ENCODE data around the gene SCPEP1.
"Not testable (repeated sequence)": the region's sequence is repeated elsewhere in the genome, so short reads cannot be mapped to it uniquely, and the experiment has no call there.

Gene SCPEP1

DNA sequence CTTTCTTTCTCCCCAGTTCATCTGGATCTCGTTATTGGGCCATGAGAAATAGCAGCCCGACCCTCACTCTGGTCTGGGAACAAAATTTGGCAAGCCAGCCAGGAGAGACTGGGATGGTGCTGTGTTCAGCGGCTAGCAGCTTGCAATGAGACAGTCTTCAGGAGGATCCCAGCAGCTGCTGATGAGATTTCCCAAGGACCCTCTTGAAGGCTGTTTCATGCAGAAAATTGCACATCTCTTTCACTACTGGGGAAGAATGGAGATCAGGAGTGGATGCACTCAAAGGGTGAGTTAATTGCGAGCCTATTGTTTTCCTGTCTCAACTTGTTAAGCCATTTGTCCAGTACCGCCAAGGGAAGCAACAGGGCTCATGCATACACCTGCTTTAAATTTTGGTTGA lies 11.6 kb upstream of the SCPEP1 start:
- no peak for DNase-seq

- no peak for DNase-seq
Measured at GRCh38 chr17:56970974-56971373, 7.0 kb upstream of the SCPEP1 start.

- DNase-seq = no peak
Measured at GRCh38 chr17:56972111-56972730, 5.7 kb upstream of the SCPEP1 start.

- no peak for DNase-seq
Measured at GRCh38 chr17:56973520-56973919, 4.4 kb upstream of the SCPEP1 start.

GRCh38 chr17:56974055-56974454 lies 3.9 kb upstream of the SCPEP1 start:
- DNase-seq = no peak

- no peak for DNase-seq
Measured at GRCh38 chr17:56975656-56976055, 2.3 kb upstream of the SCPEP1 start.

DNA sequence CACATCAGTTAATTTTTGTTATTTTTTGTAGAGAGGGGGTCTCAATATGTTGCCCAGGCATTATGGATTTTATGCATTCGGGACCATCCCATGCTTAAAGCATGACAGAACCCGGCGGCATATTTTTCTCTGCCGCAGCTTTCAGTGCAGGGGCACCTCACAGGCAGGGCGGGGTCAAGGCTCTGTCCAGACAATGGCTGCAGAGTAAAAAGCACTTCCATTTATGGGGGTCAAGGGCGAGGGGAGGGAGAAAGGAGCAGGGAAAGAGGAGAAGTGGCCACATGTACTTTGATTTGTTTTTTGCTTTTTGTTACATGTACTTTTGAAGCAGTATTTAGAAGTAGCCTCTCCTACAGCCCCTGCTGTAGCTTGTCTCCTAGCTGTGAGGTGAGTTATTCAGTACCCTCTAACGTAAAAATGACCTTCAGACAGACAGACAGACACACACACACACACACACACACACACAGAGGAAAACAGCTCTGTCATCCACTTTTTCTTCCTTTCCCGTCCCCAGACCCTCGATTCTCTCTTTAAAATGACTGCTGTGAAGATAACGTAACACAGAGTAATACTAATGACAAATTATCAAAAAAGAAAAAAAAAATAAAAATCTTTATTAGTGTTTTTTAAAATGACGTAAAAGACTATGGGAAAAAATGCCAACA lies 856 bp upstream of the SCPEP1 start:
- no peak for DNase-seq

DNA sequence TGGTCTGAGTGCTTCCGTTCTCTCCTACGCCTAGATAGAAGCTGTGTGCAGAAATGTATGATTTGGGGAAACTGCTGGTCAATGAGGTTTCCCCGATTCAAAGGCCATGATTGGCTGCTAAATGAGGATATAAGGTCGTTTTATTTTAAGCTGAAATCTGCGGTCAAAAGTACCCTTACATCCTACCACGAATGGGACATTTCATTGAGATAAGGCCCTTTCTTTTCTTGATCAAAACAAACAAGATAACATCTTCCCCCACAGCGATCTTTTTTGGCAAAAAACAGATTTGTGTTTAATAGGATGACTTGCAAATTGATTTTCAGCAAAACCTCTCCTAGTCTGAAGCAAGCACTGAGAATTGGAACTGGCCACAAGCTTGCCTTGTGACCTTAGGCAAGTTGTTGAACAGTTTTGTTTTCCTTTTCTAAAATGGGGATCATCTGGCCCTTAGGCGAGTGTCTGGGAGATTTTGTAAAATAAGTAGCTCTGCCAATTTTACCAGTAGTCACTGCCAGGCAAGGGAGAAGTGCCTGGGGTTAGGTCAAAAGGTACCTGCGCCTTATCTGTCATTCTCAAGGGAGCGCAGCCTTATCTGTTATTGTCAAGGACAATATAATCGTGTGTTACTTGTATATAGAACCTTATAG lies 635 bp downstream of the SCPEP1 start:
- DNase-seq = no peak

DNA sequence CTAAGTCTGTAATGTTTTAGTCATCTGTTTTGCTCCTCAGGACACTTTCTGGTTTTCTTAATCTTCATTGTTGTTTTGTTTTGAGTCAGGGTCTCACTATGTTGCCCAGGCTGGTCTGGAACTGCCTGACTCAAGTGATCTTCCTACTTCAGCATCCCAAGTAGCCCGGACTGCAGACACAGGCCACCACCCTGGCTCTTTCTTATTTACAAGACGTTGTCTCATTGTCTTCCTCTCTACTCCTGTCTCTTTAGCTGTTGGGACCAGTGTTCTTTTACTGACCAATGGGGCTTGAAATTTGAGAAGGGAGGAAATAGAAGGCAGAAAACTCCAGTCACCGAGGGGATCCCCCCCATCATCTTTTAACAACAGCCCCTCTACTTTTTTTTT lies 1.2 kb downstream of the SCPEP1 start:
- no peak for DNase-seq

- not testable (repeated sequence) for DNase-seq
Measured at GRCh38 chr17:56980526-56980925, 2.6 kb downstream of the SCPEP1 start.

GRCh38 chr17:56982312-56982711 lies 4.4 kb downstream of the SCPEP1 start:
- DNase-seq = no peak

GRCh38 chr17:56983366-56983765 lies 5.4 kb downstream of the SCPEP1 start:
- DNase-seq = no peak

- DNase-seq = peak in 1 of 2 donors; percentile 55
Measured at GRCh38 chr17:56985371-56986162, 7.6 kb downstream of the SCPEP1 start.

- no peak for DNase-seq
Measured at GRCh38 chr17:56987283-56987834, 9.4 kb downstream of the SCPEP1 start.

DNA sequence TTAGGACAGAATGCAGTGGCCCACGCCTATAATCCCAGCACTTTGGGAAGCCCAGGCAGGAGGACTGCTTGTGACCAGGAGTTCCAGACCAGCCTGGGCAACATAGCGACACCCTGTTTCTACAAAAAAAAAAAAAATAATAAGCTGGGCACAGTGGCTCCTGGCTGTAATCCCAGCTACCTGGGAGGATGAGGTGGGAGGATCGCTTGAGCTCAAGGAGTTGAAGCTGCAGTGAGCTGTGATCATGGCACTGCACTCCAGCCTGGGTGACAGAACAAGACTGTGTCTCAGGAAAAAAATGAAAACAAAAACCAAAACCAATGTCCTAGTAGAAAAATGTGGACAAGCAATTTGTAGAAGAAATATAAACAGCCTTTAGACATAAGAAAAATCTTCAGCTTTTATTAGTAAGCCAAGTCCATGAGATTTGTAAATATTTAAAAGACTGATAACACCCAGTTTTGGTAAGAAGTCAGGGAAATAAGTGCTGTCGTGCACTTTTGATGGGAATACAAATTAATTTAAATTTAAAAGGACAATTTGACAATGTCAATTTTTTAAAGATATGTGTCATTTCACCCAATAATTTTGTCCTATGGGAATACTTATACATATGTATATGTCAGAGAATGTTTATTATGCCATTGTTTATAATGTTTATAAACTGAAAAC lies 11.1 kb downstream of the SCPEP1 start:
- no peak for DNase-seq

GRCh38 chr17:56992364-56992763 lies 14.4 kb downstream of the SCPEP1 start:
- DNase-seq = no peak

GRCh38 chr17:56994009-56994792 lies 16.3 kb downstream of the SCPEP1 start:
- DNase-seq = no peak

DNA sequence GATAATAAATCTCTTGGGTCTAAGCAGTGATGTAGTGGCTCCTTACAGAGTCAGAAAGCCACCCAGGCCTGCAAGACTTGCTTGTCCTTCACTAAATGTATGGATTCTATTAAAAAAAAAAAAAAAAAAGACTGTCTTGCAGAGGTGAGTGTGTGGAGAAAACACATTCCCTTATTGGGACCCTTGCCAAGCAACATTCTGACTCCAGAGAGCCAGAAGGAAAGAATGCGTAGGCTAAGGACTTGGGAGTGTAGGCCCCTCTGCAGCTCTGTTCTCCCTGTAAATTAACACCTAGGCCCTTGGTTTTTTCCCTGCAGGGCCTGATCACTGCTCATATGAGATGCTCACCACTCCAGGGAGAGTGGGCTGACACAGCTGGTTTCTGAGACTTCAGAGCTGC lies 17.8 kb downstream of the SCPEP1 start:
- DNase-seq = no peak

- DNase-seq = no peak
Measured at GRCh38 chr17:56997313-56997712, 19.4 kb downstream of the SCPEP1 start.

DNA sequence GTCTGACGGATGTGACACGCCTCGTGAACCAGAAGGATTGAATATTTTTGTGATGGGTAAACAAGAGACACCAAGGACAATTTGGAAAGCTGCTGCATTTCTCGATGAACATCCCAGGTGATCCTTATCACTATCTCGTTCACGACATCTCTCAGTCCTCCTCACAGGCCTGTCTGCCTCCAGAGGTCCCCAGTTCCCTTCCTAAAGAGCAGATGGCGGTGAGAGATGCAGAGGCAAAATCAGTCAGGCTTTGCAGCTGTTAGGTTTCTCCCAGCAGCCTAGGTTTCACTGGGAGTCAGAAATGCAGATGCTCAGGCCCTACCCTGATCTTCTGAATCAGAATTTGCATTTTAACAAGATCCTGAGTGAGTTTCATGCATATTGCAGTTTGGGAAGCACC lies 23.6 kb downstream of the SCPEP1 start:
- DNase-seq = no peak

GRCh38 chr17:57002904-57003303 lies 25.0 kb downstream of the SCPEP1 start:
- DNase-seq = no peak
